Measurements from ENCODE around the gene ASCC3.

GRCh38 chr6:100612094-100612493 is 269.0 kb downstream of the ASCC3 start:
- TF ChIP-seq CTCF (conservative IDR thresholded peaks at IDR 0.05; ENCODE audit: low read depth, low read length), result no peak
- TF ChIP-seq EZH2 (IDR thresholded peaks at IDR 0.05; ENCODE audit: borderline replicate concordance, low read depth, low read length, poor library complexity, severe bottlenecking), result no peak
